Activated CD8-positive, alpha-beta T cell treated with anti-CD3 and anti-CD28 coated beads, Interleukin-2, amount 10 ng/mL, durations not matched to agents 7 days and 5 days (primary cell): ENCODE data around the gene IFNL1. TPM values are rescaled to one million over a fixed set of nuclear protein-coding genes. Genes with fewer than 3 reads are reported as not detected.

Source experiments
- ATAC-seq: fragments of 150-1000 bp; cut with Tn5 transposase; one replicate; pipeline ENCODE4 v1.10.0; 2021; ENCODE audit warnings: moderate library complexity
- CTCF ChIA-PET: fragments of 350-600 bp; sonication (Branson Sonifier 250); formaldehyde crosslinking; loops from one replicate; lab custom pipeline; 2021; ENCODE audit warnings: antibody characterized with exemption; lab: Charles Lee
- POLR2A ChIA-PET: fragments of 350-600 bp; sonication (Branson Sonifier 250); formaldehyde crosslinking; loops from one replicate; lab custom pipeline; 2021; ENCODE audit warnings: antibody characterized with exemption; lab: Charles Lee
- DNase-seq: peaks from one replicate; pipeline ENCODE4 v3.0.0-alpha.2; 2020
- H3K27ac Mint-ChIP-seq: one replicate; pipeline ENCODE4 v1.8.0; 2021; ENCODE audit warnings: mild to moderate bottlenecking, mixed read lengths
- H3K27me3 Mint-ChIP-seq: one replicate; pipeline ENCODE4 v1.8.0; 2021; ENCODE audit warnings: low read depth, mixed read lengths
- H3K36me3 Mint-ChIP-seq: one replicate; pipeline ENCODE4 v1.8.0; 2021; ENCODE audit warnings: low read depth, mixed read lengths
- H3K4me1 Mint-ChIP-seq: one replicate; pipeline ENCODE4 v1.8.0; 2021; ENCODE audit warnings: low read depth, mixed read lengths
- H3K4me3 Mint-ChIP-seq: one replicate; pipeline ENCODE4 v1.8.0; 2021; ENCODE audit warnings: mild to moderate bottlenecking, mixed read lengths
- H3K9me3 Mint-ChIP-seq: one replicate; pipeline ENCODE4 v1.8.0; 2022; ENCODE audit warnings: mixed read lengths; ENCODE audit not compliant: insufficient read depth
- total RNA-seq, 2 experiments: library from RNA; stranded (reverse); gene quantifications; one replicate each; pipeline ENCODE4 v1.2.3, GENCODE V29; 2021

IFNL1 gene
- total RNA-seq, 2 experiments from 2014 or later: 0.29 TPM; not detected in 1

DNA sequence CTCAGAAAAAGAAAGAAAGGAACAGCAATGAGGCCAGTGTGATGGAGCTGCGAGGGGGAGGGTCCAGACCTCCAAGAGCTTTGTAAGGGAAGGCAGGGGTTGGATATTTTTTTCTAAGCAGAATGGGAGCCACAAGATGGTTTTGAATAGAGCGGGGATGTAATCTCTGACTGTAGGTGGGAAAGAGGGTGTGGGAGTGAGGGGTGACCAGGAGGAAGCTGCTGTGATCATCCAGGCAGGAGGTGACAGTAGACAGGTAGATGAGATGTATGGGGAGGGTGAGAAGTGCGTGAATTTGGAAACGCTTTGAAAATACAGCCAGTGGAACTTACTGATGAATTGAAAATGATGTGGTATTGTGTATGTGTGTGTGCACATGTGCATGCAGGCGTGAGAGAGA is 20.6 kb upstream of the IFNL1 start:
- ATAC-seq (no peak), DNase-seq (no peak)
- no peaks in the 10 kb centered on the region for H3K36me3 Mint-ChIP-seq
- no peaks in the 10 kb centered on the region for H3K4me1 Mint-ChIP-seq
- no peaks in the 10 kb centered on the region for H3K9me3 Mint-ChIP-seq
- no peak overlapping the region for H3K4me3 Mint-ChIP-seq
- H3K27ac Mint-ChIP-seq: no peak overlapping the region
- ChIA-PET POLR2A (no interaction called here), CTCF (no interaction called here)
- H3K27me3 Mint-ChIP-seq: peaks cover 24% of the 10 kb centered on the region

DNA sequence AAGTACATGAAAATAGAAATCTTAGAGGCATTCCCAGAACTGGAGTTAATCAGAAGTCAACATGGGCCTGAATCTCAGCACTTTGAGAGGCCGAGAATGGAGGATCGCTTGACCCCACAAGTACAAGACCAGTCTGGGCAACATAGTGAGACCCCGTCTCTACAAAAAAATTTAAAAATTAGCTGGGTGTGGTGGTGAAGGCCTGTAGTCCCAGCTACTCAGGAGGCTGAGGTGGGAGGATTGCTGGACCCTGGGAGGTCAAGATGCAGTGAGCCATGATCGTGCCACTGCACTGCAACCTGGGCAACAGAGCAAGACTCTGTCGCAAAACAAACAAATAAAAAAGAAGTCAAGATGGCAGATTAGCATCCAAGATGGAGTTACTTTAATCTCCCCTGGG is 19.5 kb upstream of the IFNL1 start:
- Mint-ChIP-seq H3K9me3 (no peaks in the 10 kb centered on the region), H3K36me3 (no peaks in the 10 kb centered on the region), H3K4me3 (no peak overlapping the region), H3K4me1 (no peaks in the 10 kb centered on the region), H3K27ac (no peak overlapping the region), H3K27me3 (peaks cover 20% of the 10 kb centered on the region)
- ChIA-PET CTCF (no interaction called here), POLR2A (no interaction called here)
- DNase-seq: no peak
- ATAC-seq: no peak

DNA sequence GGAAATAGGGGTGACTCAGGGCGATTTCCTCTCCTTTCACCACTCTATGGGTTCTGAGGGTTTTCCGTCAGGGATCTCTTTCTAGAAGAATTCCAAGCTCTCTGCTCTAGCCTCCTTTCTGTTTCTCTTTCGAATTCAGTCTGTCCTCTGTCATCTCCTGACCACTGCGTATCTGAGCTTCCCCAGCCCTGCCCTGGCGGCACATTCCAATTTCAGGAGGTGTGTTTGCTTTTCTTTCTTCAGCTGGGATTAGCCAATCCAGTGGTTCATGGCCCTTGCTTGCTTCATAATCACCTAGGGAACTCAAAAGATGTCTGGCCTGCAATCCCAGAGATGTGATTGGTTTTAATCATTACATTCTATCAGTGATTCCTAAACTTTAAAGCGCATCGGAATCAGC is 18.6 kb upstream of the IFNL1 start:
- ChIA-PET CTCF (no interaction called here), POLR2A (no interaction called here)
- Mint-ChIP-seq H3K36me3 (no peaks in the 10 kb centered on the region), H3K4me3 (no peak overlapping the region), H3K27me3 (peaks cover 24% of the 10 kb centered on the region), H3K27ac (no peak overlapping the region), H3K4me1 (no peaks in the 10 kb centered on the region), H3K9me3 (peaks cover 3% of the 10 kb centered on the region)
- DNase-seq: no peak
- no peak for ATAC-seq

DNA sequence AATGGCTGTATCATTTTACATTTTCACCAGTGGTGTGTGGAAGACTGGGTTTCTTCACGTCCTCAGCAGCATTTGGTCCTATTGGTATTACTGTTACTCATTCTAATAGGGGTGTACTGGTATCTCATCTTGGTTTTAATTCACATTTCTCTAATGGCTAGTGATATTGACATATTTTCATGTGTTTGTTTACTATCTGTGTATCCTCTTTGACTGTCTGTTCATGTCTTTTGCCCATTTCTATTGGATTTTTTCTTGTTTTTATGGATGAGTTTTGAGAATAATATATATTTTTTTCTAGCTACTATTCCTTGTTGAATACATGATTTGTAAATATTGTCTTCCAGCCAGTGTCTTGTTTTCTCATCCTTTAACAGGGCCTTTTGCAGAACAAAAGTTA is 14.2 kb upstream of the IFNL1 start:
- POLR2A ChIA-PET: interaction anchor here (0.7 kb wide), 1 partner anchor 14 kb away, joined by 3 read pairs; the partner anchor contains the start of gene IFNL2
- no peak overlapping the region for H3K27ac Mint-ChIP-seq
- no peaks in the 10 kb centered on the region for H3K4me1 Mint-ChIP-seq
- ATAC-seq (no peak), DNase-seq (no peak)
- H3K36me3 Mint-ChIP-seq: no peaks in the 10 kb centered on the region
- CTCF ChIA-PET: no interaction called here
- H3K4me3 Mint-ChIP-seq: no peak overlapping the region
- H3K9me3 Mint-ChIP-seq: peaks cover 7% of the 10 kb centered on the region
- peaks cover 24% of the 10 kb centered on the region for H3K27me3 Mint-ChIP-seq

DNA sequence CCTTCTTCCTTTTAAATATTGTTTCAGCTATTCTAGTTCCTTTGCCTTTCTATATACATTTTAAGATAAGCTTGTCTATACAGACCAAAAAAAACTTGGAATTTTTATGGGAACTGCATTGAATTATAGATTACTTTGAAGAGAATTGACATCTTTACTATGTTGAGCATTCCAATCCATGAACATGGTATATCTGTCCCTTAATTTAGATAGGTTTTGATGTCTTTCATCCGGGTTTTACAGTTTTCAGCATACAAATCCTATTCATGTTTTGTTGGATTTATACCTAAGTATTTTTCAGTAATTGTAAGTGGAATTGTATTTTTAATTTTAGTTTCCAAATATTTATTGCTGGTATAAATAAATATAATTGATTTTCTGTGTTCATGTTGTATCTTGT is 12.2 kb upstream of the IFNL1 start:
- Mint-ChIP-seq H3K36me3 (no peaks in the 10 kb centered on the region), H3K27ac (no peak overlapping the region), H3K4me3 (no peak overlapping the region), H3K4me1 (no peaks in the 10 kb centered on the region), H3K9me3 (peaks cover 7% of the 10 kb centered on the region), H3K27me3 (peaks cover 18% of the 10 kb centered on the region)
- no peak for DNase-seq
- no peak for ATAC-seq
- CTCF ChIA-PET: no interaction called here
- POLR2A ChIA-PET: no interaction called here

DNA sequence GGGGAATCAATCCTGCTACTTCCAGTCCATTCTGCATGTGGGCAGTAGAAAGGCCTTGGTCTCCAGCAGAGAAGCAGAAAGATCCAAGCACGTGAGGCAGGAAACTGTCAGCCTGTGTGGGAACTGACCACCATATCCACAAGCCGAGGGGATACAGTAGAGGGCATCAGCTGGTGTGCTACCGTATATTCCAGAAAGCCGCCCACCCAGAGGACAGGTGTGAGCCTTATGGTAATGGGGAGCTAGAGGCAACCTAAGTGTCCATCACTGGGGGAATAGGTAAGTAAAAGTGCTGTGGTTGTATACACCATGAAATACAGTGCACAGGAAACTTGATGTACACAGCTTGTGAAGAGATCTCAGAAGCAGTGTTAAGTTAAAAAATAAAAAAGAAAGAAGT is 2.8 kb upstream of the IFNL1 start:
- POLR2A ChIA-PET: no interaction called here

DNA sequence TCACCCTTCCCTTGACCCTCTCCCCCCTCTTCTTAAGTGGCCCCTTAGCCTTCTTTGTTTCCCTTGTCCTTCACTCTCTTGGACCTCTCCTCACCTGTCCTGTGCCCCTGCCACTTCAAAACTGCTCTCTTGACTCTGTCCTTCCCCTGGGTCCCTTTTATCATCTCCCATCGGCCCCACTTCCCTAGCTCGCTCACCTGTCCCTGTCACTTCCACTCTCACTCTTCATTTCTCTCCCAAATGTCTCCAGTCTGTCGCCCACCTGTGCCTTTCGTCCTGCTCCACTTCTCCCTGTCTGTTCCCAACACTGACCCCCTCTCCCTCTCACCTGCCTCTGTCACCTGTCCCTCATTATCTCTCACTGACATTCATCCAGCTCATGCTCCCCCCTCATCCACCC is 699 bp downstream of the IFNL1 start:
- POLR2A ChIA-PET: interaction anchor here (0.5 kb wide), 1 partner anchor 87 kb away, joined by 3 read pairs; no protein-coding TSS in a partner anchor
- Mint-ChIP-seq H3K27ac (peak overlapping the region; percentile 69), H3K4me1 (peaks cover 56% of the 10 kb centered on the region), H3K9me3 (no peaks in the 10 kb centered on the region), H3K36me3 (no peaks in the 10 kb centered on the region), H3K27me3 (peaks cover 15% of the 10 kb centered on the region), H3K4me3 (peak overlapping the region; percentile 9)
- CTCF ChIA-PET: interaction anchor here (1.3 to 1.5 kb wide), 2 partner anchors 26 to 45 kb away, joined by 3 read pairs; partner anchors contain the start of gene SAMD4B
- no peak for DNase-seq
- no peak for ATAC-seq

More for the DNA sequence above, 2.8 kb upstream of the IFNL1 start:
- H3K4me3 Mint-ChIP-seq: no peak overlapping the region
- peaks cover 28% of the 10 kb centered on the region for H3K4me1 Mint-ChIP-seq
- no peak for DNase-seq
- no peak overlapping the region for H3K27ac Mint-ChIP-seq
- H3K9me3 Mint-ChIP-seq: no peaks in the 10 kb centered on the region
- peaks cover 2% of the 10 kb centered on the region for H3K36me3 Mint-ChIP-seq
- CTCF ChIA-PET: interaction anchor here (0.7 kb wide), 1 partner anchor 34 kb away, joined by 3 read pairs; no protein-coding TSS in a partner anchor
- H3K27me3 Mint-ChIP-seq: peaks cover 25% of the 10 kb centered on the region
- no peak for ATAC-seq

DNA sequence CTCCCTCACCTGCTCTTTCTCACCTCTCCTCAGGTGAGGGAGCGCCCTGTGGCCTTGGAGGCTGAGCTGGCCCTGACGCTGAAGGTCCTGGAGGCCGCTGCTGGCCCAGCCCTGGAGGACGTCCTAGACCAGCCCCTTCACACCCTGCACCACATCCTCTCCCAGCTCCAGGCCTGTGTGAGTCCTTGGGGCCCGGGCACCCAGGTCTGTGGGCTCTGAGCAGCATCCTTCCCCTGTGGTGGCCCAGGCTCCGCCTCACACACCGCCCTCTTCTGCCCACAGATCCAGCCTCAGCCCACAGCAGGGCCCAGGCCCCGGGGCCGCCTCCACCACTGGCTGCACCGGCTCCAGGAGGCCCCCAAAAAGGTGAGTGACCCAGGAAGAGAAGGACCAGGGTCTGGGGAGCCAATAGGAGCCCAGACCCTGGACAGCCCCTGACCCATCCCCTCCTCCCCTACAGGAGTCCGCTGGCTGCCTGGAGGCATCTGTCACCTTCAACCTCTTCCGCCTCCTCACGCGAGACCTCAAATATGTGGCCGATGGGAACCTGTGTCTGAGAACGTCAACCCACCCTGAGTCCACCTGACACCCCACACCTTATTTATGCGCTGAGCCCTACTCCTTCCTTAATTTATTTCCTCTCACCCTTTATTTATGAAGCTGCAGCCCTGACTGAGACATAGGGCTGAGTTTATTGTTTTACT is 1.9 kb downstream of the IFNL1 start:
- DNase-seq: peak; percentile 90

DNA sequence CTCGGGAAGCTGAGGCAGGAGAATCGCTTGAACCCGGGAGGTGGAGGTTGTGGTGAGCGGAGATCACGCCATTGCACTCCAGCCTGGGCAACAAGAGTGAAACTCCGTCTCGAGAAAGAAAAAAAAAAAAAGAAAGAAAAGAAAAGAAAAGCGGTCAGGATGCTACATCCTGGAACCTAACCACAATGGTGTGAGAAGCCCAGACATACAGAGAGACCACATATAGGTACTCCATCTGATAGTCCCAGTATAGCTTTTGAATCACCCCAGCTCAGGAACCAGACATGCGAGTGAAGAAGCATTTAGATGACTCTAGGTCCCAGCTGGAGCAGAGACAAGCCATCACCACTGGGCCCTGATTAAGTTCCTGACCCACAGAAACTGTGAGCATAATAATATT is 3.2 kb downstream of the IFNL1 start:
- peak; percentile 52 for ATAC-seq
- peak overlapping the region; percentile 71 for H3K27ac Mint-ChIP-seq
- CTCF ChIA-PET: interaction anchor here (1.2 to 1.6 kb wide), 2 partner anchors 28 to 177 kb away, joined by 3 to 5 read pairs; no protein-coding TSS in a partner anchor
- peak; percentile 59 for DNase-seq
- peaks cover 58% of the 10 kb centered on the region for H3K4me1 Mint-ChIP-seq
- H3K36me3 Mint-ChIP-seq: no peaks in the 10 kb centered on the region
- peak overlapping the region; percentile 53 for H3K4me3 Mint-ChIP-seq
- no peaks in the 10 kb centered on the region for H3K9me3 Mint-ChIP-seq
- H3K27me3 Mint-ChIP-seq: peaks cover 11% of the 10 kb centered on the region
- POLR2A ChIA-PET: no interaction called here

More for the DNA sequence above, 1.9 kb downstream of the IFNL1 start:
- H3K4me3 Mint-ChIP-seq: peak overlapping the region; percentile 68
- ATAC-seq: peak; percentile 94
- POLR2A ChIA-PET: interaction anchor here (0.6 to 1.0 kb wide), 3 partner anchors 29 to 105 kb away, joined by 3 read pairs; no protein-coding TSS in a partner anchor
- no peaks in the 10 kb centered on the region for H3K9me3 Mint-ChIP-seq
- H3K4me1 Mint-ChIP-seq: peaks cover 60% of the 10 kb centered on the region
- H3K27ac Mint-ChIP-seq: peak overlapping the region; percentile 81
- H3K27me3 Mint-ChIP-seq: peaks cover 11% of the 10 kb centered on the region
- H3K36me3 Mint-ChIP-seq: no peaks in the 10 kb centered on the region
- CTCF ChIA-PET: interaction anchor here (1.2 kb wide), 1 partner anchor 176 kb away, joined by 3 read pairs; no protein-coding TSS in a partner anchor

DNA sequence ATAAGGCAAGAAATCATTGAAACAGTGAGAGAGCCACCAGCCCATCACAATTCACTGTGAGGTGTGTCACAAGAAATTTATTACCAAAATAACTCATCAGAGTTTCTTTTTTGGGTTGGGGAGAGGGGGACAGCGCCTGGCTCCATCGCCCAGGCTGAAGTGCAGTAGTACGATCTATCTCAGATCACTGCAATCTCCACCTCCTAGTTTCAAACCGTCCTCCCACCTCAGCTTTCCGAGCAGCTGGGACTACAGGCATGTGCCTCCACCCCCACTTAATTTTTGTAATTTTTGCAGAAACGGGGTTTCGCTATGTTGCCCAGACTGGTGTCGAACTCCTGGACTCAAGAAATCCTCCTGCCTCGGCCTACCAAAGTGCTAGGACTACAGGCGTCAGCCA is 3.6 kb downstream of the IFNL1 start:
- Mint-ChIP-seq H3K4me1 (peaks cover 58% of the 10 kb centered on the region), H3K27me3 (peaks cover 13% of the 10 kb centered on the region), H3K27ac (peak overlapping the region; percentile 71), H3K36me3 (no peaks in the 10 kb centered on the region), H3K4me3 (no peak overlapping the region), H3K9me3 (no peaks in the 10 kb centered on the region)
- DNase-seq: no peak
- CTCF ChIA-PET: interaction anchor here (1.6 kb wide), 1 partner anchor 28 kb away, joined by 5 read pairs; no protein-coding TSS in a partner anchor
- POLR2A ChIA-PET: no interaction called here
- no peak for ATAC-seq

DNA sequence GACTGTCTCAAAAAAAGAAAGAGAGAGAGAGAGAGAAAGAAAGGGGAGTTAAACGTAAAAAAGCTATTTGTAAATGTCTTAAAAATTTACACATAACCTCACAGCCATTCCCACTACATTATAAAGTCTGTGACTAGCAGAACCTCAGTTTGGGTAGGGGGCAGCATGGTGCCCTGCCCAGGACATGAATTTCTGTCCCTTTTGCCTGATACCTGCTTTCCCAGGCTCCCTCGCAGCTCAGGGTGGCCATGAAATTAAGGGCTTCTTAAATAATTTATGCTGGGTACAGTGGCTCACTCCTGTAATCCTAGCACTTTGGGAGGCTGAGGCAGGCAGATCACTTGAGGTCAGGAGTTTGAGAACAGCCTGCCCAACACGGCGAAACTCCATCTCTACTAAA is 4.8 kb downstream of the IFNL1 start:
- POLR2A ChIA-PET: no interaction called here
- CTCF ChIA-PET: interaction anchor here (1.4 kb wide), 1 partner anchor 35 kb away, joined by 3 read pairs; the partner anchor contains the start of gene GMFG

DNA sequence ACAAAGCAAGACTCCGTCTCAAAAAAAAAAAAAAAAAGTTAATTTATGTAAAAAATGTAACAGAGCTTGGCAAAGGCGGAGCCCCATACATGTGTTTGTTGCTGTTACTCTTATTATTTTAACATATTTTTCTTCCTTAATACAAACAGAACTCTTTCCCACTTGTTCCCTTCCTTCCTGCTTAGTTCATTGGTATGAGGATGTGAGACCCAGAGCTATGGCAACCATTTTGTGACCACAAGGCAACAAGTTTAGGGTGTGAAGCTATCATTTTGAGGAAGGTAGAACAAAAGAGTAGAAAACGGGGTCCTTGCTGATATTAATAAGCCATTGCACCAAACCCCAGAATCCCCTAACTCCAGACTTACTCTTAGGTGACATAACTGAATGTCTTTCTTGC is 5.4 kb downstream of the IFNL1 start:
- H3K9me3 Mint-ChIP-seq: no peaks in the 10 kb centered on the region
- peaks cover 13% of the 10 kb centered on the region for H3K27me3 Mint-ChIP-seq
- POLR2A ChIA-PET: no interaction called here
- H3K4me3 Mint-ChIP-seq: no peak overlapping the region
- H3K4me1 Mint-ChIP-seq: peaks cover 54% of the 10 kb centered on the region
- ATAC-seq: no peak
- no peak for DNase-seq
- CTCF ChIA-PET: interaction anchor here (1.4 kb wide), 1 partner anchor 34 kb away, joined by 3 read pairs; the partner anchor contains the start of gene GMFG
- H3K27ac Mint-ChIP-seq: no peak overlapping the region
- H3K36me3 Mint-ChIP-seq: peaks cover under 1% of the 10 kb centered on the region

More for the DNA sequence above, 4.8 kb downstream of the IFNL1 start:
- DNase-seq (no peak), ATAC-seq (no peak)
- H3K9me3 Mint-ChIP-seq: no peaks in the 10 kb centered on the region
- no peak overlapping the region for H3K4me3 Mint-ChIP-seq
- peaks cover 59% of the 10 kb centered on the region for H3K4me1 Mint-ChIP-seq
- H3K36me3 Mint-ChIP-seq: no peaks in the 10 kb centered on the region
- H3K27ac Mint-ChIP-seq: peak overlapping the region; percentile 43
- H3K27me3 Mint-ChIP-seq: peaks cover 13% of the 10 kb centered on the region
